Measurements from ENCODE around the gene SARM1. TPM values are rescaled to one million over a fixed set of nuclear protein-coding genes. Genes with fewer than 3 reads are reported as not detected.

The SARM1 gene
- 21.6 and 23.9 TPM in 2 replicates for polyA plus RNA-seq
- polyA minus RNA-seq: 42.6 and 44.7 TPM in 2 replicates

DNA sequence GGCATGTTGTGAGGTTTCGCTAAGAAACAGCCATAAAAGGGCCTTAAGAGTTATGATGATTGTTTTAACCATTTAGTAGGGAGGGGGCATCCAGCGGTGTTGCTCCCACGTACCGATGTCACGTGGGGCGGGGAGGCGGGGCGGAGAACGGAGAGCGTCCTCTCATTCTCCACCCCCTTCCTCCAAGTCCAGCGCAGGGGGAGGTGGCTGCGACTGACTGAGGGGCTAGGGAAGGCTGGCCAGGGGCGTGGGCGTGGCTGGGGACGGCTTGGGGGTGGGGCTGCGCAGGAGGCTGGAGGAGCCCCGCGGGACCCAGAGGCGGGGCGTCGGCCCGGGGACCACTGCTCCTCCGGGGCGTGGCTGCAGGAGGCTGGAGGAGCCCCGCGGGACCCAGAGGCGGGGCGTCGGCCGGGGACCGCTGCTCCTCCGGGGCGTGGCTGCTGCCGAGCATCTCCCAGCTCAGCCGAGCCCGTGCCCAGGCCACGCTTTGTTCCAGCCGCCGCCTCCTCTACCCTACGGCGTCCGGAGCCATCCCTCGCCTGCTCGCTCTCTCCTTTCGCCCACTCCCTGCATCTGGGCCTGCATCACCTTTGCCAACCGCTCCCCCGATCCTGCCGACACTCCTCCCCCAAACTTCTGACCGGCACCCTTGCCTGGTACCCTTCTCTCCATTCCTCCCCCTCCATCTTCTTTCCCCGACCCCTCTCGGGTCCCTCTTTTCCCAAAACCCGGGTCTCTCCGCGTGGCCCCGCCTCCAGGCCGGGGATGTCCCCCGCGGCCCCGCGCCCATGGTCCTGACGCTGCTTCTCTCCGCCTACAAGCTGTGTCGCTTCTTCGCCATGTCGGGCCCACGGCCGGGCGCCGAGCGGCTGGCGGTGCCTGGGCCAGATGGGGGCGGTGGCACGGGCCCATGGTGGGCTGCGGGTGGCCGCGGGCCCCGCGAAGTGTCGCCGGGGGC is at the start of gene SARM1:
Gene SARM1, plus strand, starts transcription at position 450 of the 958 bp plus-strand sequence. Its CDS starts 339 bp downstream, at position 789.
- Histone ChIP-seq H3K79me2 (replicated peaks; ENCODE audit: insufficient read depth, low read length) (peaks cover 19% of the 10 kb centered on the region), H4K20me1 (ENCODE audit: insufficient read depth) (no peaks in the 10 kb centered on the region), H2AFZ (ENCODE audit: low read depth, low read length) (peak within 1 kb of the TSS; percentile 98), H3F3A (ENCODE audit: insufficient read depth, low read length, poor library complexity, severe bottlenecking) (peaks cover 3% of the 10 kb centered on the region), H3K4me3 (ENCODE audit: low read length) (peak within 1 kb of the TSS; percentile 95), H3K4me2 (ENCODE audit: low read length) (peak within 1 kb of the TSS; percentile 98), H3K36me3 (ENCODE audit: insufficient read depth, low read length) (no peaks in the 10 kb centered on the region), H3K27ac (ENCODE audit: low read length) (peak within 1 kb of the TSS; percentile 96), H3K9ac (ENCODE audit: low read length) (peak within 1 kb of the TSS; percentile 99), H3K9me3 (ENCODE audit: low read length) (no peaks in the 10 kb centered on the region), H3K27me3 (ENCODE audit: insufficient read depth, low read depth, low read length) (no peaks in the 10 kb centered on the region), H3K9me2 (ENCODE audit: insufficient read depth, low read length) (no peaks in the 10 kb centered on the region)
- TF ChIP-seq RAD21 (conservative IDR thresholded peaks at IDR 0.05) (no peak), EZH2 (IDR thresholded peaks at IDR 0.05; ENCODE audit: borderline replicate concordance, insufficient read depth, low read length, poor library complexity, severe bottlenecking) (no peak), TAF1 (IDR thresholded peaks at IDR 0.05; ENCODE audit: low read depth) (peak; percentile 48), MXI1 (conservative IDR thresholded peaks at IDR 0.05; ENCODE audit: poor library complexity, severe bottlenecking) (no peak), POLR2AphosphoS5 (IDR thresholded peaks at IDR 0.05) (peak; percentile 84), SMC3 (conservative IDR thresholded peaks at IDR 0.05; ENCODE audit: poor library complexity) (no peak), EP300 (conservative IDR thresholded peaks at IDR 0.05; ENCODE audit: poor library complexity, severe bottlenecking) (no peak)
- TF ChIP-seq, protein P1, sequence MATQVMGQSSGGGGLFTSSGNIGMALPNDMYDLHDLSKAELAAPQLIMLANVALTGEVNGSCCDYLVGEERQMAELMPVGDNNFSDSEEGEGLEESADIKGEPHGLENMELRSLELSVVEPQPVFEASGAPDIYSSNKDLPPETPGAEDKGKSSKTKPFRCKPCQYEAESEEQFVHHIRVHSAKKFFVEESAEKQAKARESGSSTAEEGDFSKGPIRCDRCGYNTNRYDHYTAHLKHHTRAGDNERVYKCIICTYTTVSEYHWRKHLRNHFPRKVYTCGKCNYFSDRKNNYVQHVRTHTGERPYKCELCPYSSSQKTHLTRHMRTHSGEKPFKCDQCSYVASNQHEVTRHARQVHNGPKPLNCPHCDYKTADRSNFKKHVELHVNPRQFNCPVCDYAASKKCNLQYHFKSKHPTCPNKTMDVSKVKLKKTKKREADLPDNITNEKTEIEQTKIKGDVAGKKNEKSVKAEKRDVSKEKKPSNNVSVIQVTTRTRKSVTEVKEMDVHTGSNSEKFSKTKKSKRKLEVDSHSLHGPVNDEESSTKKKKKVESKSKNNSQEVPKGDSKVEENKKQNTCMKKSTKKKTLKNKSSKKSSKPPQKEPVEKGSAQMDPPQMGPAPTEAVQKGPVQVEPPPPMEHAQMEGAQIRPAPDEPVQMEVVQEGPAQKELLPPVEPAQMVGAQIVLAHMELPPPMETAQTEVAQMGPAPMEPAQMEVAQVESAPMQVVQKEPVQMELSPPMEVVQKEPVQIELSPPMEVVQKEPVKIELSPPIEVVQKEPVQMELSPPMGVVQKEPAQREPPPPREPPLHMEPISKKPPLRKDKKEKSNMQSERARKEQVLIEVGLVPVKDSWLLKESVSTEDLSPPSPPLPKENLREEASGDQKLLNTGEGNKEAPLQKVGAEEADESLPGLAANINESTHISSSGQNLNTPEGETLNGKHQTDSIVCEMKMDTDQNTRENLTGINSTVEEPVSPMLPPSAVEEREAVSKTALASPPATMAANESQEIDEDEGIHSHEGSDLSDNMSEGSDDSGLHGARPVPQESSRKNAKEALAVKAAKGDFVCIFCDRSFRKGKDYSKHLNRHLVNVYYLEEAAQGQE (IDR thresholded peaks at IDR 0.05; ENCODE audit: borderline replicate concordance): peak; percentile 37
- TF ChIP-seq, protein P2, sequence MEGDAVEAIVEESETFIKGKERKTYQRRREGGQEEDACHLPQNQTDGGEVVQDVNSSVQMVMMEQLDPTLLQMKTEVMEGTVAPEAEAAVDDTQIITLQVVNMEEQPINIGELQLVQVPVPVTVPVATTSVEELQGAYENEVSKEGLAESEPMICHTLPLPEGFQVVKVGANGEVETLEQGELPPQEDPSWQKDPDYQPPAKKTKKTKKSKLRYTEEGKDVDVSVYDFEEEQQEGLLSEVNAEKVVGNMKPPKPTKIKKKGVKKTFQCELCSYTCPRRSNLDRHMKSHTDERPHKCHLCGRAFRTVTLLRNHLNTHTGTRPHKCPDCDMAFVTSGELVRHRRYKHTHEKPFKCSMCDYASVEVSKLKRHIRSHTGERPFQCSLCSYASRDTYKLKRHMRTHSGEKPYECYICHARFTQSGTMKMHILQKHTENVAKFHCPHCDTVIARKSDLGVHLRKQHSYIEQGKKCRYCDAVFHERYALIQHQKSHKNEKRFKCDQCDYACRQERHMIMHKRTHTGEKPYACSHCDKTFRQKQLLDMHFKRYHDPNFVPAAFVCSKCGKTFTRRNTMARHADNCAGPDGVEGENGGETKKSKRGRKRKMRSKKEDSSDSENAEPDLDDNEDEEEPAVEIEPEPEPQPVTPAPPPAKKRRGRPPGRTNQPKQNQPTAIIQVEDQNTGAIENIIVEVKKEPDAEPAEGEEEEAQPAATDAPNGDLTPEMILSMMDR (IDR thresholded peaks at IDR 0.05; ENCODE audit: poor library complexity, severe bottlenecking): no peak

DNA sequence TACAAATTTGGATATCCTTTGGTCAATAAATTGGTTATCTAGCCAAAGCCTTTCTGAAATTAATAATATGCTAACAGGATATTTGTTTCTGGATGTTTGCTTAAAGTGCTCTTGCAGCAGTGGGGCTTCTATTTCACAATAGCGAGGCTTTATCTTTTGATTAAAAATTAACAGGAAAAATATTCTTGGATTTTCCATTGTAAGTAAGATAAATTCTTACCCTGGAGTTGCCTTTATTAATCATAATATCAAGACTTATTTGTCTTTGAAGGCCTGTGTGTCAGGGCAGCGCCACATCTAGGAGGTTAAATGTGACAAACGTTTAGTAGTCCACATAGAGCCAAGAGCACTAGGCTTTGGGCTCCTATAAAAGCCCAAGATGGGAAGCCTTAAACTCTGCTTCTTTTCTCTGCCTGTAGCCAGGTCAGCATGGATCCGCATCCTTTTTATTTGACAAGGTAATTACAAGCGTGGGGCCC is 47.2 kb upstream of the SARM1 start:
- Histone ChIP-seq H3K9me3 (ENCODE audit: low read length) (no peaks in the 10 kb centered on the region), H2AFZ (ENCODE audit: low read depth, low read length) (no peak overlapping the region), H3K4me2 (ENCODE audit: low read length) (no peak overlapping the region), H3K9ac (ENCODE audit: low read length) (peak overlapping the region; percentile 6), H3F3A (ENCODE audit: insufficient read depth, low read length, poor library complexity, severe bottlenecking) (no peaks in the 10 kb centered on the region), H3K27me3 (ENCODE audit: insufficient read depth, low read depth, low read length) (no peaks in the 10 kb centered on the region), H3K79me2 (replicated peaks; ENCODE audit: insufficient read depth, low read length) (peaks cover 46% of the 10 kb centered on the region), H3K9me2 (ENCODE audit: insufficient read depth, low read length) (no peaks in the 10 kb centered on the region), H3K4me3 (ENCODE audit: low read length) (no peak overlapping the region), H4K20me1 (ENCODE audit: insufficient read depth) (no peaks in the 10 kb centered on the region), H3K27ac (ENCODE audit: low read length) (no peak overlapping the region), H3K36me3 (ENCODE audit: insufficient read depth, low read length) (peaks cover 6% of the 10 kb centered on the region)
- TF ChIP-seq, protein P1 (IDR thresholded peaks at IDR 0.05; ENCODE audit: borderline replicate concordance): no peak
- TF ChIP-seq SMC3 (conservative IDR thresholded peaks at IDR 0.05; ENCODE audit: poor library complexity) (no peak), EP300 (conservative IDR thresholded peaks at IDR 0.05; ENCODE audit: poor library complexity, severe bottlenecking) (no peak), EZH2 (IDR thresholded peaks at IDR 0.05; ENCODE audit: borderline replicate concordance, insufficient read depth, low read length, poor library complexity, severe bottlenecking) (no peak), TAF1 (IDR thresholded peaks at IDR 0.05; ENCODE audit: low read depth) (no peak), POLR2AphosphoS5 (IDR thresholded peaks at IDR 0.05) (no peak), MXI1 (conservative IDR thresholded peaks at IDR 0.05; ENCODE audit: poor library complexity, severe bottlenecking) (no peak), RAD21 (conservative IDR thresholded peaks at IDR 0.05) (no peak)
- TF ChIP-seq, protein P2 (IDR thresholded peaks at IDR 0.05; ENCODE audit: poor library complexity, severe bottlenecking): no peak
